Hematopoietic multipotent progenitor cell treated with erythropoietin and hydrocortisone succinate and interleukin-3 and kit ligand, for 15 days (in vitro differentiated cells): Measurements from ENCODE around the gene ADAM11.
"Not testable (repeated sequence)": the region's sequence is repeated elsewhere in the genome, so short reads cannot be mapped to it uniquely, and the experiment has no call there.

Experiments used
- DNase-seq: peaks from one replicate; pipeline ENCODE4 v3.0.0-alpha.2; 2015; ENCODE audit warnings: low spot score

The ADAM11 gene

GRCh38 chr17:44795928-44796327 is 37.1 kb downstream of the ADAM11 start:
- DNase-seq = no peak

- no peak for DNase-seq
These were observed 37.9 kb downstream of the ADAM11 start for GRCh38 chr17:44796731-44797130.

- DNase-seq = no peak
These were observed 39.0 kb downstream of the ADAM11 start for GRCh38 chr17:44797802-44798201.

- DNase-seq = no peak
These were observed 39.6 kb downstream of the ADAM11 start for GRCh38 chr17:44798356-44798755.

- DNase-seq = no peak
These were observed 43.1 kb downstream of the ADAM11 start for GRCh38 chr17:44801880-44802279.

GRCh38 chr17:44804302-44805089 is 45.7 kb downstream of the ADAM11 start:
- DNase-seq = no peak

- DNase-seq = no peak
These were observed 48.5 kb downstream of the ADAM11 start for GRCh38 chr17:44807093-44807816.

GRCh38 chr17:44807817-44808155 is 49.0 kb downstream of the ADAM11 start:
- no peak for DNase-seq

- DNase-seq = no peak
These were observed 49.4 kb downstream of the ADAM11 start for GRCh38 chr17:44808156-44808555.

GRCh38 chr17:44808656-44809388 is 50.0 kb downstream of the ADAM11 start:
- not testable (repeated sequence) for DNase-seq

- DNase-seq = no peak
These were observed 53.5 kb downstream of the ADAM11 start for GRCh38 chr17:44812263-44812662.

- not testable (repeated sequence) for DNase-seq
These were observed 59.7 kb downstream of the ADAM11 start for GRCh38 chr17:44818508-44818907.

GRCh38 chr17:44820631-44821212 is 61.9 kb downstream of the ADAM11 start:
- no peak for DNase-seq

GRCh38 chr17:44825236-44825635 is 66.4 kb downstream of the ADAM11 start:
- DNase-seq = not testable (repeated sequence)

GRCh38 chr17:44826123-44826790 is 67.5 kb downstream of the ADAM11 start:
- DNase-seq = no peak

- DNase-seq = no peak
These were observed 69.1 kb downstream of the ADAM11 start for GRCh38 chr17:44827863-44828262.

GRCh38 chr17:44828919-44829522 is 70.2 kb downstream of the ADAM11 start:
- no peak for DNase-seq

GRCh38 chr17:44829523-44830358 is 71.0 kb downstream of the ADAM11 start, which contains the start of gene GJC1:
TSS of gene GJC1 (minus strand) at chr17:44830287. CDS start at chr17:44805817, 24,470 bp downstream.
- DNase-seq = no peak

- no peak for DNase-seq
These were observed 71.8 kb downstream of the ADAM11 start for GRCh38 chr17:44830359-44831288.
